Ovary (tissue), 10 donors: Measurements from ENCODE around the gene OR4C45. TPM values are rescaled to one million over a fixed set of nuclear protein-coding genes. Genes with fewer than 3 reads are reported as not detected.
"Not testable (repeated sequence)": the region's sequence is repeated elsewhere in the genome, so short reads cannot be mapped to it uniquely, and the experiment has no call there.

Source experiments
- DNase-seq, 5 donors: peaks; one replicate each; pipeline ENCODE4 v3.0.0-alpha.2; 2019 to 2020
- H3K27ac ChIP-seq, 2 donors: fragments of 200-600 bp; one replicate each; pipeline versions ENCODE4 v1.5.1 to v1.8.0; 2019 to 2022
- H3K27me3 ChIP-seq: fragments of 200-600 bp; one replicate; pipeline ENCODE4 v1.8.0; 2022
- H3K36me3 ChIP-seq: fragments of 200-600 bp; sonication (generic); one replicate; pipeline ENCODE4 v1.5.1; 2019
- H3K4me1 ChIP-seq: one replicate; pipeline ENCODE4 v1.8.1; 2013; ENCODE audit warnings: mild to moderate bottlenecking, moderate library complexity; ENCODE audit not compliant: insufficient read depth
- H3K4me3 ChIP-seq: fragments of 200-600 bp; sonication (generic); one replicate; pipeline ENCODE4 v1.5.1; 2017
- H3K9me3 ChIP-seq, 2 donors: fragments of 200-600 bp in 1 of 2; sonication (generic) in 1 of 2; one replicate each; pipeline versions ENCODE4 v1.5.1 to v1.8.1; 2013 to 2019; ENCODE audit warnings: mild to moderate bottlenecking in 1 of 2, moderate library complexity in 1 of 2
- CTCF ChIP-seq, 3 donors: fragments of 450-650 bp in 2 of 3; fragments of 200-600 bp in 1 of 3; IDR thresholded peaks; one replicate each; pipeline versions ENCODE4 v1.5.1 to v1.8.0; 2016 to 2022; ENCODE audit warnings: antibody characterized with exemption in 3 of 3, mild to moderate bottlenecking in 1 of 3
- EP300 ChIP-seq: sonication (generic); formaldehyde crosslinking; IDR thresholded peaks from one replicate; pipeline ENCODE4 v1.6.1; 2017; ENCODE audit warnings: antibody characterized with exemption
- POLR2A ChIP-seq: fragments of 450-650 bp; IDR thresholded peaks from one replicate; pipeline ENCODE4 v1.6.1; 2017; ENCODE audit warnings: antibody characterized with exemption, mild to moderate bottlenecking, moderate library complexity
- WGBS, 3 donors: extraction: QIAGEN DNeasy Blood & Tissue Kit in 1 of 3; methylation state at CpG; one replicate each; pipeline versions ENCODE4 v1.1.5 to v1.1.7; 2013 to 2017; 5-methylcytosine and 5-hydroxymethylcytosine counted together
- intact Hi-C, 4 donors: fragments of 100-400 bp; cut with DNase I; formaldehyde crosslinking; loops; one replicate each; pipeline versions ENCODE4 v1.11.0 to v1.15.1; 2022 to 2023
- long read RNA-seq, 3 donors: library from polyadenylated mRNA in 2 of 3; unstranded in 2 of 3; transcript quantifications; one replicate each; pipeline ENCODE4 v2.0.0 and lab custom pipeline, GENCODE V29; 2021 to 2026
- polyA plus RNA-seq, 2 donors: library from polyadenylated mRNA; stranded (reverse); fragments of 200-250 nt in 1 of 2; fragments of 350-450 nt in 1 of 2; fragmentation: Illumina TruSeq in 1 of 2; extraction: RNeasy Lipid Tissue Mini Kit (QIAGEN cat#74804) in 1 of 2; gene quantifications; one replicate each; pipeline ENCODE4 v1.2.3, GENCODE V29; 2013 to 2014
- total RNA-seq, 7 donors: library from RNA; depleted of rRNA in 2 of 7; stranded (reverse); fragments of >200 nt in 2 of 7; fragmentation: NEBNext Ultra II Directional in 3 of 7; extraction: Animal tissue kit (Norgen Biotek cat#: 25700) in 3 of 7; gene quantifications; one replicate each; pipeline versions ENCODE4 v1.1.0 to v1.2.4, GENCODE V29; 2016 to 2023
- donor health status: DM: no; HTN: no; CAD: no; lungs with moderate emphysema.
- donor health status: DM: no; HTN: no; CAD: no.
- donor health status: Bipolar disorder and iron deficiency.
- donor health status: DM: yes; HTN: yes; CAD: no.
- donor health status: DM: no; HTN: no; CAD: no.
- donor health status: DM: yes; HTN: yes; CAD: no.

The OR4C45 gene
- total RNA-seq, result not detected
- polyA plus RNA-seq, result not detected
- long read RNA-seq, donor 1, result 0 reads
- long read RNA-seq, donor 2, result 0 reads
- long read RNA-seq, donor 3, result 0 reads

- H3K27ac ChIP-seq, result no peak within 1 kb of the TSS
Measured at GRCh38 chr11:50032574-50032973, at the start of gene OR4C45. TSS of gene OR4C45 (plus strand) at chr11:50032874.

GRCh38 chr11:49995565-49995964 lies 37.1 kb upstream of the OR4C45 start:
- Histone ChIP-seq H3K27ac (no peak overlapping the region), H3K4me1 (no peaks in the 10 kb centered on the region), H3K36me3 (no peaks in the 10 kb centered on the region), H3K4me3 (no peak overlapping the region), H3K27me3 (no peaks in the 10 kb centered on the region), H3K9me3 (no peaks in the 10 kb centered on the region)
- TF ChIP-seq EP300, result no peak
- TF ChIP-seq POLR2A, result no peak
- no peak for TF ChIP-seq CTCF (IDR thresholded peaks at IDR 0.05)
- intact Hi-C loops, result no loop called here
- WGBS, 3 donors, result 38 to 51% (median 44%) methylated on average over 6 of the region's 6 CpGs
- DNase-seq, result no peak

More at GRCh38 chr11:50032574-50032973, at the start of gene OR4C45:
- Histone ChIP-seq H3K9me3 (no peaks in the 10 kb centered on the region), H3K4me3 (no peak within 1 kb of the TSS), H3K27me3 (no peaks in the 10 kb centered on the region), H3K4me1 (no peaks in the 10 kb centered on the region), H3K36me3 (no peaks in the 10 kb centered on the region)
- TF ChIP-seq EP300 (no peak), POLR2A (no peak), CTCF (IDR thresholded peaks at IDR 0.05) (no peak)
- intact Hi-C loops, result no loop called here
- DNase-seq, result no peak

- H3K4me1 ChIP-seq, result no peaks in the 10 kb centered on the region
- H3K36me3 ChIP-seq, result no peaks in the 10 kb centered on the region
- no peak overlapping the region for H3K4me3 ChIP-seq
- no peaks in the 10 kb centered on the region for H3K27me3 ChIP-seq
- no peak for TF ChIP-seq CTCF (IDR thresholded peaks at IDR 0.05)
- no peak for TF ChIP-seq POLR2A
- TF ChIP-seq EP300, result no peak
- H3K27ac ChIP-seq, result no peak overlapping the region
- intact Hi-C loops, result no loop called here
- no peaks in the 10 kb centered on the region for H3K9me3 ChIP-seq
- no peak for DNase-seq
- 38 to 45% (median 42%) methylated on average over 1 of the region's 1 CpG for WGBS, 3 donors
Measured at GRCh38 chr11:50030193-50030592, 2.5 kb upstream of the OR4C45 start.

- H3K27ac ChIP-seq, H3K4me1 ChIP-seq, DNase-seq, H3K4me3 ChIP-seq, H3K27me3 ChIP-seq, H3K36me3 ChIP-seq, H3K9me3 ChIP-seq, intact Hi-C loops: not testable (repeated sequence)
Measured at GRCh38 chr11:50036239-50036638, 3.6 kb downstream of the OR4C45 start.

GRCh38 chr11:50037251-50037650 lies 4.6 kb downstream of the OR4C45 start:
- Histone ChIP-seq H3K36me3 (no peaks in the 10 kb centered on the region), H3K27me3 (no peaks in the 10 kb centered on the region), H3K27ac (no peak overlapping the region), H3K4me3 (no peak overlapping the region), H3K4me1 (no peaks in the 10 kb centered on the region), H3K9me3 (no peaks in the 10 kb centered on the region)
- intact Hi-C loops, result no loop called here
- TF ChIP-seq EP300, result no peak
- TF ChIP-seq POLR2A, result no peak
- TF ChIP-seq CTCF (IDR thresholded peaks at IDR 0.05), result no peak
- WGBS, 3 donors, result 36 to 63% (median 44%) methylated on average over 1 of the region's 1 CpG
- no peak for DNase-seq
